Measurements from ENCODE around the gene SAA1.
"Not testable (repeated sequence)": the region's sequence is repeated elsewhere in the genome, so short reads cannot be mapped to it uniquely, and the experiment has no call there.

Gene SAA1

DNA sequence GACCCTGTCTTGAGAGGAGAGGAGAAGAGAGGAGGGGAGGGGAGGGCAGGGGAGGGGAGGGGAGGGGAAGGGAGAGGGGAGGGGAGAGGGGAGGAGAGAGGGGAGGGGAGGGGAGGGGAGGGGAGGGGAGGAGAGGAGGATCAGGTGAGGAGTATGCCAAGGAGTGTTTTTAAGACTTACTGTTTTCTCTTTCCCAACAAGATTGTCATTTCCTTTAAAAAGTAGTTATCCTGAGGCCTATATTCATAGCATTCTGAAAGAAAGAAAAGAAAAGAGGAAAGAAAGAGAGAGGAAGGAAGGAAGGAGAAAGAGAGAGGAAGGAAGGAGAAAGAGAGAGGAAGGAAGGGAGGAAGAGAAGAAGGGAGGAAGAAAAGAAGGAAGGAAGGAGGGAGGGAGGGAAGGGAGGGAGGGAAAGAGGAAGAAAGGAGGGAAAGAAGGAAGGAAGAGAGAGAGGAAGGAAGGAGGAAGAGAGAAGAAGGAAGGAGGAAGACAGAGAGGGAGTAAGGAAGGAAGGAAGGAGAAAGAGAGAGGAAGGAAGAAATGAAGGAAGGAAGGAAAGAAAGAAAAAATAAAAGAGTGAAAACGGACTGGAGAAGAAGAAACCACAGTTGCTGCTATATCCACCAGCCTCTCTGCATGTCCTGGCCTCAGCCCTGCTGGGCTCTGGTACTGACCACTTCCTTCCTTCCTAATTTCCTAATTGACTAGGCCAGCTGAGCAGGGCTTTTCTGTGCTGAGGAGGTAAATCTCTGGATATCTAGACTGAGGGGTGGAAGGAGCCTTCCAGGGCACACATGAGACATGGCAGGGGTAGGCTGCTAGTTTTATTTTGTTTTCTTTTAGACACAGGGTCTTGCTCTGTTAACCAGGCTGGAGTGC is 1.1 kb upstream of the SAA1 start:
- DNase-seq (ENCODE audit: low read depth in 1 of 2, low spot score in 1 of 2), result no peak
- no peak for TF ChIP-seq JUND (IDR thresholded peaks at IDR 0.05; ENCODE audit: low read depth)
- in situ Hi-C loops (cut with HindIII; ENCODE audit: low pct_unique_long_range_greater_than_20kb, low sequenced_read_pairs), result no loop called here

DNA sequence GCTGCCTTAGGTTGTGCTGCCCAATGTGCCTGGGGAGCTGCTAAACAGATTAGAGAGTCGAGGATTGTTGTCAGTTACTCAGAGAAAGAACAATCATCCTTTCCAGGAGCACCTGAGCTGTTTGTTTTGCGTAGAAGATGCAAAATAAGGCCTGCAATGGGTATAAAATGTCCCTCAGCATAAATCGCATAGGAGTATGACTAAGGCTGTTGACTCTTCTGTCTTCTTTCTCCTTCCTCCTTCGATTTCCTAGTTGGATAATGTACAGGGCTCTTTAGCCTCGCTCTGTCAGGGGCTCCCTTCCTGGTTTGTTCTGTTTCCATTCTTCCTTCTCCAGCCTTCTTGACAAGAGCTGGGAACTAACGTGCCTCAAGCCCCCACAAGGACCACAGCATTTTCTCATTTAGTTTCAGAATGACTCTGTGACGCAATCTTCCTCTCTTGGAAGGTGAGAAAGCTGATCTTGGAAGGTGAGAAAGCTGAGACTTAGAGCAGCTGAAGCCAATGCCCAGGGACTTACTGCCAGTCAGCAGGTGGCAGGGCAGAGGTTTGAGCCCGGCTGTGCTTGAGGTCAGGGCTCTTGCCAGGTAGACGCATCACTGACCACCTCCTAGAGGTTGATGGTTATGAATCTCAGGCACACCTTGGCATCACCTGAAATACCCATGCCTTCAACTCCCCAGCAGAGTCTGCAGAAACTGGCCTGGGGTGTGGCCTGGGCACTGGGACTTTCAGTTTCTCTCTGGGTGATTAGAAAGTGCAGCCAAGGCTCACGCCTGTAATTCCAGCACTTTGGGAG is 1.5 kb downstream of the SAA1 start:
- in situ Hi-C loops (cut with HindIII; ENCODE audit: low pct_unique_long_range_greater_than_20kb, low sequenced_read_pairs); DNase-seq (ENCODE audit: low read depth in 1 of 2, low spot score in 1 of 2): not testable (repeated sequence)

DNA sequence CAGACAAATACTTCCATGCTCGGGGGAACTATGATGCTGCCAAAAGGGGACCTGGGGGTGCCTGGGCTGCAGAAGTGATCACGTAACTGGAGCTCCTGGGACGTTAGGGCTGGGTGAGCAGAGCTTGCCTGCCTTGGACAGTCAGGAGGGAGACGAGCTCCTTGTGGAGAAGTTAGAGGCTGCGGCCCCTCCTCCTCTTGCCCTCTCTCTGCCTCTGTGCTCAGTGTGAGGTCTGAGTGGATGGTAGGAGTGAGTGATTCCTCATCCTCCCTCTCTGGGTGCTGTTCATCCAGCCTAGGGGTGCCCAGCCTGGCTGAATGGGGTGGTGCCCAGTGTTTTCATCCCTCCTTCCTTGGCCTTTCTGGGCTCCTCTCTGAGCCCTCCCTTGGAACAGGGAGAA is 3.2 kb downstream of the SAA1 start:
- in situ Hi-C loops (cut with HindIII; ENCODE audit: low pct_unique_long_range_greater_than_20kb, low sequenced_read_pairs); DNase-seq (ENCODE audit: low read depth in 1 of 2, low spot score in 1 of 2): not testable (repeated sequence)

DNA sequence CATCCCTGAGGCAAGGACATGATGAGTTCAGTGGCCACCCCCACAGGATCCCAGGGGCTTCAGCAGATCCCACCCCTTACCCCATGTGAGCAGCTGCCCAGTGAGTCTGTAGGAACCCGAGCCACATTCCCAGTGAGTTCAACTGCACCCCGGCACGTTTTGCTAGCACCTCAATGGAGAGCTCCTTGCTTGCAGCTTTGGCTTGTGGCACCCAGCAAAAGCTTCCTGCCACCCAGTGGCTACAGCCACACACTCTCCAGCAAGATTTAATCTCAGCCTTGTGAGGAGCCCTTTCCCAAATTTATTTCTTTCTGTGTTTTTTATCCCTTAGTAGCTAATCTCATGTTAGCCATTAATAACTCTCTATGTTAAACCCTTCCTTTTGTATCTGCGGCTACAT is 4.0 kb downstream of the SAA1 start:
- DNase-seq (ENCODE audit: low read depth in 1 of 2, low spot score in 1 of 2), result peak; percentile 13 to 15
- in situ Hi-C loops (cut with HindIII; ENCODE audit: low pct_unique_long_range_greater_than_20kb, low sequenced_read_pairs), result no loop called here
- TF ChIP-seq JUND (IDR thresholded peaks at IDR 0.05; ENCODE audit: low read depth), result no peak

DNA sequence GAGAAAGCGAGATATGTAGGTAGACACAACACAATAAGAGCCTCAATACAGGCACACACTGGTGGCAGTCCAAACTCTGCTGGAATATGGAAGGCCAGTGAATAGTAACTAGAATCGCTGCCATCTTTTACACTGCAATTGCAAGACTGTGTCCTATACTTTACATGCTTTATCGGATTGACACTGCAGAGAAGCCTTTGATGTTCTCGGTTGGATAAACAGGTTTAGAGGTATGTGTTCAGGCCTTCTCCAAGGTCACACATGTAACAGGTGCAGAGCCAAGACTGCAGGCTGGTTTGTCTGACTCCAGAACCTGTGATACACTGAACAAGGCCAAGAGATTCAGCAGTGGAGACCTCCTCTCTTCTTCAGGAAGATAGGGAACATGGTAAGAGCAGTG is 5.1 kb downstream of the SAA1 start:
- TF ChIP-seq JUND (IDR thresholded peaks at IDR 0.05; ENCODE audit: low read depth), result no peak
- in situ Hi-C loops (cut with HindIII; ENCODE audit: low pct_unique_long_range_greater_than_20kb, low sequenced_read_pairs), result no loop called here
- DNase-seq (ENCODE audit: low read depth in 1 of 2, low spot score in 1 of 2), result no peak

DNA sequence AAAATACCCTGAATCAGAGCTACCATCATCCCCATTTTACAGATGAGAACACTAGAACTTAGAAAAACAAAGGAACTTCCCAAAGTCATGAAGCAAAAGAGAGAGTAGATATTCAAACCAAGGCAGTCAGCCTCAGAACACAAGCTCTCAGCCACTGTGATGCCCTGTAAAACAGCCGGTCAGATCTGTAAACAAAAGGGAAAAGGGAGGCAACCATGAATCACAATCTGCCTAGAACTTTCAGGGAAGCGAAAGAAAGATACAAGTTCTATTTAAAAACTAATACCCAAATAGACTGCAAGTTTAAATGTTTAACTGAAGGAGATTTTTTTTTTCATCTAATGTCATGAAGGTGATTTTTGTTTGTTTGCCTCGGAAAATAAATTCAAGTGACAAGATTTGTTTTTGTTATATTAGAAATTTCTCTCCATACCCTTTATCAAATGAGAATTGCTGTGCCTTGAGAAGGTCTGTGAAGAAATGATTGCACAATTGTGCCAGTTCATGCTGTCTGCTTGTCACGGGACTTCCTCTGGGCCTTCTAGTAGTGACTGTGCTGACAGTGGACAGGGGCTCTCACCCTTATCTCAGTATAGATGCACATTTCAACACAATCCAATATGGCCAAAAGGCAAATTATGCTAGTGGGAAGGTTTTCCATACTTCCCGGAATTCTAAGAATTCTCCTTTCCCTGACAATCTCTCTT is 11.7 kb downstream of the SAA1 start:
- no peak for DNase-seq (ENCODE audit: low read depth in 1 of 2, low spot score in 1 of 2)
- in situ Hi-C loops (cut with HindIII; ENCODE audit: low pct_unique_long_range_greater_than_20kb, low sequenced_read_pairs), result no loop called here
- TF ChIP-seq JUND (IDR thresholded peaks at IDR 0.05; ENCODE audit: low read depth), result no peak

DNA sequence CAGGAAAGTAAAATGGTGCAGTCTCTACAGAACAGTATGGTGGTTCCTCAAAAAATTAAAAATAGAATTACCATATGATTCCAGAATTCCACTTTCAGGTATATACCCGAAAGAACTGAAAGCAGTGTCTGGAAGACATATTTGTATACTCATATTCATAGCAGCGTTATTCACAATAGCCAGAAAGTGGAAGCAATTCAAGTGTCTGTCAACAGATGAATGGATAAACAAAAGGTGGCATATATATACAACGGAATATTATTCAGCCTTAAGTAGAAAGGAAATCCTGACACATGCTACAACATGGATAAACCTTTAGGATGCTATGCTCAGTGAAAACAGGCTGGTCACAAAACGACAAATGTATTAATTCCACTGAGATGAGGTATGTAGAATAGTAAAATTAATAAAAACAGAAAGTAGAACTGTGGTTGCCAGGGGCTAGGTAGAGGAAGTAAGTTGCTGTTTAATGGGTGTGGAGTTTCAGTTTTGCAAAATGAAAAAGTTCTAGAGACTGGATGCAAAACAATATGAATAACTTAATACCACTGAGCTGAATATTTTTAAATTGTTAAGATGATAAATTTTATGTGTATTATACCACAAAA is 14.5 kb downstream of the SAA1 start:
- no peak for DNase-seq (ENCODE audit: low read depth in 1 of 2, low spot score in 1 of 2)

DNA sequence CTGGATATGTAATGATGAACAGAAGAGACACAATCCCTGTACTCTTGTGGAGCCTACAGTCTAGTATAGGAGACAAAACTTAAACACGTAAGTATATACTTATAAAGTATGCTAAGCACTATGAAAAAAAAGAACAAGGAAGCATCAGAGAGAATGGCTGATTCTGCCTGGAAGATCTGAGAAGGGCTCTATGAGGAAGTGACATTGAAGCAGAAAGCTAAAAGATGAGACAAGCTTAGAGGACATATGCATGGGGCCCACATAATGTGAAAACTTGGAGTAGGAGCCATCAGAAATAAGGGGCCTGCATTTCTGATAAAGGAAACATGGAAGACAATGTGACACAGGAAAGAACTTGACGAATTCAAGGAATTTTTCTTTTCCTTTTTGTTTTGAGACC is 16.6 kb downstream of the SAA1 start:
- no peak for DNase-seq (ENCODE audit: low read depth in 1 of 2, low spot score in 1 of 2)
- in situ Hi-C loops (cut with HindIII; ENCODE audit: low pct_unique_long_range_greater_than_20kb, low sequenced_read_pairs), result no loop called here
- no peak for TF ChIP-seq JUND (IDR thresholded peaks at IDR 0.05; ENCODE audit: low read depth)

More for the DNA sequence above, 14.5 kb downstream of the SAA1 start:
- no peak for TF ChIP-seq JUND (IDR thresholded peaks at IDR 0.05; ENCODE audit: low read depth)
- in situ Hi-C loops (cut with HindIII; ENCODE audit: low pct_unique_long_range_greater_than_20kb, low sequenced_read_pairs), result no loop called here

DNA sequence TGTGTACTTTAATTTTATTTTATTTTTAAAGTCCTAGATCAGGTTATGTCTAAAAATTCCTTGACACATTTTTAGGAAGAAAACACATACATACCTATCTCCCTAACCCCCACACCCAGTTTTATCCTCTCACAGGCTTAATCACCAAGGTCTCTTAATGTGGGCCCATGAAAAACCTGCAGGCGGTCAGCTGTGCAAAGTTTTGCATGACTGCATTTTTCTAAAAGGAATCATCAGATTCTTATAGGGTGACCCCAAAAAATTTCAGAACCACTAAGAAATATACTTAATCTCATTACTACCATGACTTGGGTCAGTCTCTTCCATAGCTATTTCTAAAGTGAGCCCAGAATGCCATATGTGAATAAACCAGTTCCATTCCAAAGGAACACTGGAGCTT is 19.8 kb downstream of the SAA1 start:
- in situ Hi-C loops (cut with HindIII; ENCODE audit: low pct_unique_long_range_greater_than_20kb, low sequenced_read_pairs), result no loop called here
- no peak for DNase-seq (ENCODE audit: low read depth in 1 of 2, low spot score in 1 of 2)
- no peak for TF ChIP-seq JUND (IDR thresholded peaks at IDR 0.05; ENCODE audit: low read depth)

DNA sequence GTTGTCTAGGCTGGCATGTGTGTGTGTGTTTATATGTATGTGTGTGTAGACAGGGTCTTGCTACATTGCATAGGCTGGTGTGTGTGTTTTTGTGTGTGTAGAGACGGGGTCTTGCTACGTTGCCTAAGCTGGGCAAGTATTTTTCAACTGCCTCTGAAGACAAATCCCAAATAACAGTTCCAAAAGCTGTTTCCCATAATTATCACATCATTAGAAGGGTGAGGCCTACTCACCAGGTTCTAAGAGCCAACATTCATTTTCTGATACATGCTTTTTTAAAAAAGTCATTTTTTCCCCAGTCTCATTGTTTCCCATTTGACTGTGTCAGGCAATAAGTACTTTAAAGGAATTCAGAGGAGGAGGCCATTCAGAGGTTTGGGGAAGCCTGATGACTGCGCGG is 22.8 kb downstream of the SAA1 start:
- in situ Hi-C loops (cut with HindIII; ENCODE audit: low pct_unique_long_range_greater_than_20kb, low sequenced_read_pairs), result no loop called here
- DNase-seq (ENCODE audit: low read depth in 1 of 2, low spot score in 1 of 2), result no peak
- TF ChIP-seq JUND (IDR thresholded peaks at IDR 0.05; ENCODE audit: low read depth), result no peak

DNA sequence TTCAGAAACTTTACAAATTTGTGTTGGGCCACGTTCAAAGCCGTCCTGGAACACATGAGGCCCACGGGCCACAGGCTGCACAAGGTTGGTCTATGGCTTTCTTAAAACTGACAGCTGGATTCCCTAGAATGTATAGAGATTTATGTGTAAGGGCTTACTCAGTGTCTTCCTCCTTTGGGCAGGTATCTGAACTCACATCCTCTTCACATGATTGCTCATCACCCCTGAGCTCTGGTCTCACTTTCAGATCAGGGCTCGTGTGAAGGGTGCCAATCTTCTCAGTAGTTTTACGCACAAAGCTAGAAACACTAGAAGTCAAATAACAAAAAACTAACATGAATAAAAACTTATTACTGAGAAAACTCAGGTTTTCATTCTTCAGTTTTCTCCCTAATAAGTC is 28.8 kb downstream of the SAA1 start:
- in situ Hi-C loops (cut with HindIII; ENCODE audit: low pct_unique_long_range_greater_than_20kb, low sequenced_read_pairs), result no loop called here
- TF ChIP-seq JUND (IDR thresholded peaks at IDR 0.05; ENCODE audit: low read depth), result no peak
- no peak for DNase-seq (ENCODE audit: low read depth in 1 of 2, low spot score in 1 of 2)

DNA sequence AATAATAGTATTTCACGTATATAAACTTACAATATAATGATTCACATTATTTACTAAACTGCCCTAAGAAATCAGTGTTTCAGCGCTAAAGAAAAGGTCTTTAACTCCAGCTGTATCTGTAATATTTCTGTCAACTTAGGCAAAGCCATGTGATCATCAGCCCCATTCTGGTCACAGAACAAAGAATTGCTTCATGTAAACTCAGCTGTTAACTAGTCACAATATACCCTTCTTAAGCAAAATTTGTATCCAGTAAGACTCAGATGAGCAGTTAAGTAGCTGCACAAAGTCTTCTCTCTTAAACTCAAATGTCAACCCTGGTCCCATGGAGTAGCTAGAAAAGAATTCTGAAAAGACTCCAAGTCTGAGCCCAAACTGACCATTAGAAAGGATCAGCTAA is 29.3 kb downstream of the SAA1 start:
- no peak for TF ChIP-seq JUND (IDR thresholded peaks at IDR 0.05; ENCODE audit: low read depth)
- in situ Hi-C loops (cut with HindIII; ENCODE audit: low pct_unique_long_range_greater_than_20kb, low sequenced_read_pairs), result no loop called here
- no peak for DNase-seq (ENCODE audit: low read depth in 1 of 2, low spot score in 1 of 2)

All from T47D (cell line).